HG02943 (cell line): Measurements from ENCODE around the gene ARL6.
A peak's percentile ranks its signal among the peaks of the same experiment; 100 is the strongest.
"Not testable (repeated sequence)": the region's sequence is repeated elsewhere in the genome, so short reads cannot be mapped to it uniquely, and the experiment has no call there.

Experiments used
- ATAC-seq: cut with Tn5 transposase; IDR thresholded peaks from one replicate; pipeline ENCODE4 v1.9.1; 2021; ENCODE audit warnings: mild to moderate bottlenecking, low read depth, moderate library complexity; ENCODE audit not compliant: unreplicated experiment

The ARL6 gene

GRCh38 chr3:97821287-97821773 lies 56.8 kb downstream of the ARL6 start:
- peak; percentile 51 for ATAC-seq

GRCh38 chr3:97821774-97822358 lies 57.3 kb downstream of the ARL6 start, which contains the start of gene CRYBG3:
TSS of gene CRYBG3 (plus strand) at chr3:97822011. CDS start at chr3:97822207, 196 bp downstream.
- ATAC-seq: peak; percentile 98

GRCh38 chr3:97822359-97822775 lies 57.8 kb downstream of the ARL6 start:
- peak; percentile 38 for ATAC-seq

- no peak for ATAC-seq
Observed at GRCh38 chr3:97823046-97824004, 58.8 kb downstream of the ARL6 start.

- no peak for ATAC-seq
Observed at GRCh38 chr3:97825101-97825500, 60.5 kb downstream of the ARL6 start.

GRCh38 chr3:97827741-97828471 lies 63.3 kb downstream of the ARL6 start:
- no peak for ATAC-seq

- ATAC-seq: no peak
Observed at GRCh38 chr3:97829198-97829597, 64.6 kb downstream of the ARL6 start.

GRCh38 chr3:97830638-97831037 lies 66.1 kb downstream of the ARL6 start:
- no peak for ATAC-seq

- ATAC-seq: no peak
Observed at GRCh38 chr3:97831140-97831539, 66.6 kb downstream of the ARL6 start.

- ATAC-seq: not testable (repeated sequence)
Observed at GRCh38 chr3:97833184-97833583, 68.6 kb downstream of the ARL6 start.

GRCh38 chr3:97835761-97836160 lies 71.2 kb downstream of the ARL6 start:
- no peak for ATAC-seq

- ATAC-seq: no peak
Observed at GRCh38 chr3:97838393-97838792, 73.8 kb downstream of the ARL6 start.

- ATAC-seq: no peak
Observed at GRCh38 chr3:97839944-97840343, 75.4 kb downstream of the ARL6 start.

- ATAC-seq: no peak
Observed at GRCh38 chr3:97841304-97841703, 76.7 kb downstream of the ARL6 start.

GRCh38 chr3:97841956-97842355 lies 77.4 kb downstream of the ARL6 start:
- no peak for ATAC-seq

- ATAC-seq: no peak
Observed at GRCh38 chr3:97848779-97849178, 84.2 kb downstream of the ARL6 start.
